ENCODE results near the gene LCE1F.

The LCE1F gene, protein sequence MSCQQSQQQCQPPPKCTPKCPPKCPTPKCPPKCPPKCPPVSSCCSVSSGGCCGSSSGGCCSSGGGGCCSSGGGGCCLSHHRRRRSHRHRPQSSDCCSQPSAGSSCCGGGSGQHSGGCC

DNA sequence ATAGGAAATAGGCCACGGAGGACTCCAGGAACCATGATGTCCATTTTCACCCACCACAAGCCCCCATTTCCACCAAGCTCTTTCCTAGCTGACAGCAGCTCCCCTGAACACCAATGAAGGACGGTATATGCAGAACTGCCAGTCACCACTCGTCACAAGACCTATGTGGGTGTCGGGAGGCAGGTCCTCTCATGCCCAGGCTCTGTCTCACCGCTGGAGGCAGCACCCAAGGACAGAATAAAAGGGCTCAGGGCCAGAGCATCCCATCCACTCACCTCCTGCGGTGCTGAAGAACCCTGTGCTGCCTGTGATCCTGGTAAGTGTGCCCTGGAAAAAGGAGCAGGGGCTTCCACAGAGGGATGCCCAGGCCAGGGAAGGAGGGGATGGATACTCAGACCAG, at the start of gene LCE1F:
LCE1F (plus strand) TSS at position 266 of the 400 bp plus-strand sequence. CDS start 1,232 bp downstream, outside the sequence.
- no peak for DNase-seq

DNA sequence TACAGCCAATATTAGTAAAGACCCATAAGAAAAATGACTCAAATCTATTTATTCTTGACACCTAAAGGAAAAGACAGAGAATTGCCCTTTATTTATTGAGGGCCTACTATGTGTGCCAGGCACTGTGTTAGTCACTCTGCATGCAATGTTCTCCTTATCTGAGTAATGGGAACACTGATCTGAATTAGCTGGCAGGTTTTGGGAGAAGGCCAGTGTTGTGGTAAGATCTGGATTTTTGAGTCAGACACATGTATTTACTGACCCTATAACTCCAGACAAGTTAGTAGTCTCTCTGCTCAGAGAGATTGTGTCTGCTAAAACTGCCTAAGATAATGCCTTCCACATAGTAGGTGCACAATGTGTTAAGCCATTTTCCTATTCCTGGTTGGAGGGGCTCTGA, 49.7 kb upstream of the LCE1F start:
- DNase-seq: no peak

- DNase-seq: no peak
Observed at GRCh38 chr1:152728986-152729385, 46.0 kb upstream of the LCE1F start.

DNA sequence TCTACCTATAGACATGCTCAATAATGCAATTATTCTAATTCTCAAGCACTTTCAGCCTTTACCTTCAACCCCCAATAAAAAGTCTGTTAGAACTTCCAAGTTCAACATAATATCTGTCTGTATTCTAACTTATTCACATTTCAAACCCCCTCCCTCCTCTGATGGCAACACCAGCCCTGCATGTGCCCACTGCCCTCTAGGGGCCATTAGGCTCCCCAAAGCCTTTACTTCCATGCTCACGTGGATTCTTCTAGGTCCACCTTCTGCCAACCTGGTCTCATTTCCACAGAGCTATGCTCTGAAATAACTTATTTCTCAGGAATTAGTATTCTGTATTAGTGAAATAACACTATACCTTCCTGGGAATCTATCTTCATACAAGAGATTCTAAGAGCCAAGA, 39.3 kb upstream of the LCE1F start:
- no peak for DNase-seq

GRCh38 chr1:152737997-152738396, 36.9 kb upstream of the LCE1F start:
- no peak for DNase-seq

DNA sequence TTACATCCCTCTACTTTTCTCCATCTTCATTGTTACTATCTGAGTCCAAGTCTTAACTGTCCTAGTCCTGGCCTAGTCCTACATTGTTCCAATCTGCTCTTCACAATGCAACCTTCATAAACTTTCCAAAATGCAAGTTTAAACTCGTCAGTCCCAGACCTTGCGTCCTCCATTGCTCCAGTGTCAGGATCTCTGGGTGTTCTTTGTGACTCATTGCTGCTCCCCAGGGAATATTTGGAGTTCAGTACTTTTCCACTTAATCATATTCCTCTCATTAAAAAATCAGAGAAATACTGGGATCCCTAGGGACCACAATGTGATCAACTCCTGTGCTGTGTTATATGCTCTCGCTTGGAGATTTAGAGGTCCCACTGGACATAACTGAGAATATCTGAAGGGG, 35.1 kb upstream of the LCE1F start:
- no peak for DNase-seq

DNA sequence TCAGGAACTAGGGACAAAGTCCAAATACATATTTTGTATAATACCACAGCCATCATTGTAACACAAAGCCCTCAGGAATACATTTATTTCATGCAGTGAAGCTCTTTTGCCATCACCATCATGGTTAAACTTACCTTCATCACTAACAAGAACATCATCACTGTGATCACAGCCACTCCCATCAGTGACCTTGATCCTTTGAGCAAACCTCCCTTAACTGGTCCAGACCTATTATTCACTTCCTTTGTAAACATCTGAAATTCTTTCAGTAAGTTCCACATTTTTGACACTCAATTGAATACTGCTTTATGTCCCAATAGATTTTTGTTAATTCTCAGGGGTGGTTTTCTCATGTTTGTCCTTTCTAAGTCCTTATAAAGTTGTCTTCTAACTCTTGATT, 33.3 kb upstream of the LCE1F start:
- no peak for DNase-seq

GRCh38 chr1:152743371-152744145, 31.4 kb upstream of the LCE1F start:
- no peak for DNase-seq

DNA sequence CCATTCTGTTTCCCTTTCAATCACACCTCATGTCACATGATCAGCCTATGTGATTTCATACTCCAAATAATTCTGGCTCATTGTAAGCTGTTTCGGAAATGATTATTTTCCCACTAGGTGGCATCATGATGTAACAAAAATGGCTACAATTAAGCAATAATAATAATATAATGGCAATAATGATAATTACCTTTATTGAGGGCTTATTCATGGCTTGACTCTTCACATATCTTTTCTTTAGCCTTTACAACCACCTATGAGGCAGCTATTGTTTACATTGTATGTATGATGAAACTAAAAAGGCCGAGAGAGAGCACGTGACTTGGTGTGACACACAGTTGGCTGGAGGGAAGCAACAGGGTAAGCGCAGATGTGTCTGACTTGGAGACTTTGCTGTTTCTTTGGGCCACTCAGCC, 29.6 kb upstream of the LCE1F start:
- peak; percentile 57 for DNase-seq

- no peak for DNase-seq
Observed at GRCh38 chr1:152745765-152746444, 29.0 kb upstream of the LCE1F start.

- DNase-seq: no peak
Observed at GRCh38 chr1:152747831-152748230, 27.1 kb upstream of the LCE1F start.

GRCh38 chr1:152752225-152752624, 22.7 kb upstream of the LCE1F start:
- no peak for DNase-seq

DNA sequence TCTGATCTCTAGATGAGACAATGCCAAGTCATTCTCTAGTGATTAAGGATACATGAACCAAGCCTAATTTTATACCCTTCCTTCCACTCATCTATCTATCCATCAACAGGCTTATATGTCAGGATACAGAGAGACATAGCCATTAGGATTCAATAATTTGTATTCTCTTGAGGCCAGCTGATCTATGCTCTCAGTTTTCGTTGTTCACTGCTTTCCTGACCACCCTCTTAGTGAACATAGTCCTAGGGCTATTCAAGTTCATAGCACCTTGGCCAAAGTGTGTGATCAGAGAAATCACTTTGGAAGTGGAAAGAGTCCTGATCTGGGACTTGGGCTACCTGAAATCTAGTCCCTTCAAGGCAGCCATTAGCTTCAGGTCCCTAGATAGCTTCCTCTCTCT, 21.4 kb upstream of the LCE1F start:
- DNase-seq: no peak

DNA sequence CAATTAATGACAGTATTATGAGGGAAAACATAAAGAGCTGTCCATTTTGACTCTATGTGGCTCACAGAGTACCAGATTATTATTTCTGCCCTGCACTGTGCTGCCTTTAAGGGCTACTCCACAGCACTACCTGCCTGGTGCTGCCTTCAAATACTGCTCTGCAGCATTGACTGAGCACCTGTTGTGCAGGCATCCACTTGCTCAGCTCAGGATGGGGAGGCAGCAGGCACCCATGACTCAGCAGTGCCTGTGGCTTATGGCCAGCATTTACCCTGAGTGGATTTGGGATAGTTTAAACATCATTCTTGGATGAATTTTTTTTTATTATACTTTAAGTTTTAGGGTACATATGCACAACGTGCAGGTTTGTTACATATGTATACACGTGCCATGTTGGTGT, 18.1 kb upstream of the LCE1F start:
- no peak for DNase-seq

GRCh38 chr1:152757747-152758146, 17.2 kb upstream of the LCE1F start, which contains the start of gene KPRP:
Gene KPRP (plus strand): TSS chr1:152758025. CDS start chr1:152759589, 1,564 bp downstream.
- no peak for DNase-seq

GRCh38 chr1:152758636-152759035, 16.3 kb upstream of the LCE1F start:
- no peak for DNase-seq

GRCh38 chr1:152759453-152760173, 15.3 kb upstream of the LCE1F start:
- DNase-seq: no peak

DNA sequence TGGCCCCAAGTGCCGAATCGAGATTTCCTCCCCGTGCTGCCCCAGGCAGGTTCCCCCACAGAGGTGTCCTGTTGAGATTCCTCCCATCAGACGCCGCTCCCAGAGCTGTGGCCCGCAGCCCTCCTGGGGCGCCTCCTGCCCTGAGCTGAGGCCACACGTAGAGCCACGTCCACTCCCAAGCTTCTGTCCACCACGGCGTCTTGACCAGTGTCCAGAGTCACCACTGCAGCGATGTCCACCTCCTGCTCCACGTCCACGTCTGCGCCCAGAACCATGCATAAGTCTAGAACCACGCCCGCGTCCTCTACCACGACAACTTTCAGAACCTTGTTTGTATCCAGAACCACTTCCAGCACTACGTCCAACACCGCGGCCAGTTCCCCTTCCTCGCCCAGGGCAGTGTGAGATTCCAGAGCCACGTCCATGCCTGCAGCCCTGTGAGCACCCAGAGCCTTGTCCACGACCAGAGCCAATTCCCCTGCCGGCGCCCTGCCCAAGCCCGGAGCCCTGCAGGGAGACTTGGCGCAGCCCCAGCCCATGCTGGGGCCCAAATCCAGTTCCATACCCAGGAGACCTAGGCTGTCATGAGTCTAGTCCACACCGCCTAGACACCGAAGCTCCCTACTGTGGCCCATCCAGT, 14.3 kb upstream of the LCE1F start:
- DNase-seq: no peak

GRCh38 chr1:152761609-152762213, 13.2 kb upstream of the LCE1F start:
- DNase-seq: no peak

DNA sequence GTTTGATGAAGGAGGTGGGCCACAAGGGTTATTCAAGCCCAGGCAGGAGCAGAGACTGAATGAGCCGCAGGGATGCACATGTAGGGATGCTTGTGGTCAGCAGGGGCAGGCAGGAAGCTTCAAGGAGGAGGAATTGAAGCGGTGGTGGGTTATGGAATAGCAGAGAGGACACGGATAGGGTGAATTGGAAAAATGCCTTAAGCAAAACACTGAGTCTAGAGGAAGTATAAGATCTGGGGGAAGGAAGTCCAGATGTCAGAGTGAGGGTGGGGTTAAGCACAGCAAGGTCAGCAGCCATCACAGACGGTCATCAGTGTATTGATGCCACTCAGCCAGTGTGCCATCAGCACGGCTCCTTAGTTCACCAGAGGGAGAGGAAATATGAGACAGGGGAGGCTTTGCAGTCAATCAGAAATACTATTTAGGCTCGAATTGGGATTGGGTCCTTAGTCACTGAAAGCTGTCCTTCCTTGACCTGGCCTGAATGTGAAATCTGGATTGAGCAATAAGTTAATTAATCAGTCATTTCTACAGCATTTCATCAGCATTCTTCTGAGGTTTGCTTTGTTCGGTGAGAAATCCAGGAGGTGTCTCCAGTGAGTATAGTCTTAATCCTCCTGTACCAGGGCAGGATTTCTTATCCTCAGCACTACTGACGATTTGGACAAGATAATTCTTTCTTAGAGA, 6.0 kb upstream of the LCE1F start:
- no peak for DNase-seq

DNA sequence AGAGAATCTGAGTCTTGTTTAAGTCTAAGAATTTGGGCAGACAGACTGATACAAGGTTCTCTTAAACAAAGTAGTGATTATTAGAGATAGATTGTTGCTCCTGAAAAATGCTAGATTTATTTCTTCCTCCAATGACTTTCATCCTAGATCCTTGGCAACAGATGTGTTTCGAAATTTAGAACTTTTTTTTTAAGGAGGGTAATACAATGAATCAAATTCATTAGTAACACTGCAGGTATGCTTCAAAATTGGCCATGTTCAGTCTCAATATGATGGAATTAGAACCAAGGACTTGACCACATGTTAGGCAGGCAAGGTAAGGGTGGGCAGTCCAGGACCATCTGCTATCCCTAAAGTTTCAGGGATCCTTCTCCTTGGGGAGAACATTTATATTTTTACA, 4.5 kb upstream of the LCE1F start:
- DNase-seq: no peak

DNA sequence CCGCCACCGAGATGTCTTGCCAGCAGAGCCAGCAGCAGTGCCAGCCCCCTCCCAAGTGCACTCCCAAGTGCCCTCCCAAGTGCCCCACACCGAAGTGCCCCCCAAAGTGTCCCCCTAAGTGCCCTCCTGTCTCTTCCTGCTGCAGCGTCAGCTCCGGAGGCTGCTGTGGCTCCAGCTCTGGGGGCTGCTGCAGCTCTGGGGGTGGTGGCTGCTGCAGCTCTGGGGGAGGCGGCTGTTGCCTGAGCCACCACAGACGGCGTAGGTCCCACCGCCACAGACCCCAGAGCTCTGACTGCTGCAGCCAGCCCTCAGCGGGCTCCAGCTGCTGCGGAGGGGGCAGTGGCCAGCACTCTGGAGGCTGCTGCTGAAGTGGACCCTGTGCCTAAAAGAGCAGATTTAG, 1.4 kb downstream of the LCE1F start:
- no peak for DNase-seq

Data from DMS153 (cell line).